Dermis blood vessel endothelial cell (primary cell): ENCODE data around the gene SPTLC3. TPM values are rescaled to one million over a fixed set of nuclear protein-coding genes. Genes with fewer than 3 reads are reported as not detected.

ENCODE experiments used
- DNase-seq: peaks from one replicate; pipeline ENCODE4 v3.0.0; 2010
- total RNA-seq: library from RNA; depleted of rRNA; stranded (reverse); fragments of >200 nt; gene quantifications from 2 replicates; pipeline ENCODE4 v1.2.3, GENCODE V29; 2014

SPTLC3 gene
- total RNA-seq, 1 donor from 2014 or later, result 0.68 TPM

- DNase-seq, result no peak
Measured at GRCh38 chr20:13034936-13035335, 26.2 kb downstream of the SPTLC3 start.

GRCh38 chr20:13035399-13036152 lies 26.8 kb downstream of the SPTLC3 start:
- no peak for DNase-seq

- DNase-seq, result no peak
Measured at GRCh38 chr20:13037727-13038126, 29.0 kb downstream of the SPTLC3 start.

GRCh38 chr20:13041574-13042457 lies 33.0 kb downstream of the SPTLC3 start:
- DNase-seq, result no peak

- DNase-seq, result no peak
Measured at GRCh38 chr20:13042458-13042794, 33.7 kb downstream of the SPTLC3 start.

- no peak for DNase-seq
Measured at GRCh38 chr20:13046409-13046808, 37.6 kb downstream of the SPTLC3 start.

GRCh38 chr20:13054011-13054410 lies 45.2 kb downstream of the SPTLC3 start:
- DNase-seq, result no peak

GRCh38 chr20:13058666-13059389 lies 50.1 kb downstream of the SPTLC3 start:
- no peak for DNase-seq

- no peak for DNase-seq
Measured at GRCh38 chr20:13059398-13060136, 50.8 kb downstream of the SPTLC3 start.

- no peak for DNase-seq
Measured at GRCh38 chr20:13060327-13060726, 51.6 kb downstream of the SPTLC3 start.

- no peak for DNase-seq
Measured at GRCh38 chr20:13061381-13061780, 52.6 kb downstream of the SPTLC3 start.

- no peak for DNase-seq
Measured at GRCh38 chr20:13062789-13063188, 54.0 kb downstream of the SPTLC3 start.

GRCh38 chr20:13068336-13068735 lies 59.6 kb downstream of the SPTLC3 start:
- no peak for DNase-seq

- DNase-seq, result no peak
Measured at GRCh38 chr20:13081877-13082276, 73.1 kb downstream of the SPTLC3 start.

- no peak for DNase-seq
Measured at GRCh38 chr20:13082378-13082777, 73.6 kb downstream of the SPTLC3 start.

GRCh38 chr20:13085275-13085674 lies 76.5 kb downstream of the SPTLC3 start:
- DNase-seq, result no peak

- DNase-seq, result no peak
Measured at GRCh38 chr20:13089950-13090469, 81.2 kb downstream of the SPTLC3 start.

- no peak for DNase-seq
Measured at GRCh38 chr20:13092111-13092510, 83.3 kb downstream of the SPTLC3 start.

GRCh38 chr20:13094976-13095375 lies 86.2 kb downstream of the SPTLC3 start:
- no peak for DNase-seq

- no peak for DNase-seq
Measured at GRCh38 chr20:13098720-13099355, 90.1 kb downstream of the SPTLC3 start.

GRCh38 chr20:13099676-13100075 lies 90.9 kb downstream of the SPTLC3 start:
- DNase-seq, result no peak

- DNase-seq, result no peak
Measured at GRCh38 chr20:13101276-13101675, 92.5 kb downstream of the SPTLC3 start.
